Natural killer cell treated with Interleukin-12 subunit alpha and Interleukin-12 subunit beta and Interleukin-15 and Interleukin-18, amount 100 ng/mL, for 72 hours (primary cell): Measurements from ENCODE around the gene SH3BP5. TPM values are rescaled to one million over a fixed set of nuclear protein-coding genes. Genes with fewer than 3 reads are reported as not detected.

ENCODE experiments used
- ATAC-seq, 2 donors: fragments of 150-1000 bp; cut with Tn5 transposase in 1 of 2; sonication (Bioruptor Pico), chemical (Tn5 transposase) in 1 of 2; 2 replicates each; pipeline ENCODE4 v1.10.0; 2021
- DNase-seq: peaks from one replicate; pipeline ENCODE4 v3.0.0; 2022; ENCODE audit warnings: low spot score
- H3K27ac Mint-ChIP-seq, 2 donors: 1 replicate in 1 of 2; 2 replicates in 1 of 2; pipeline ENCODE4 v1.8.0; 2022; ENCODE audit warnings: mixed read lengths in 2 of 2, mild to moderate bottlenecking in 1 of 2, moderate library complexity in 1 of 2
- H3K27me3 Mint-ChIP-seq, 2 donors: 1 replicate in 1 of 2; 2 replicates in 1 of 2; pipeline ENCODE4 v1.8.0; 2022; ENCODE audit warnings: mixed read lengths in 2 of 2
- H3K36me3 Mint-ChIP-seq: one replicate; pipeline ENCODE4 v1.8.0; 2022; ENCODE audit warnings: mixed read lengths
- H3K4me1 Mint-ChIP-seq, 2 donors: 1 replicate in 1 of 2; 2 replicates in 1 of 2; pipeline ENCODE4 v1.8.0; 2022; ENCODE audit warnings: low read depth in 2 of 2, mixed read lengths in 2 of 2, mild to moderate bottlenecking in 1 of 2
- H3K4me3 Mint-ChIP-seq: one replicate; pipeline ENCODE4 v1.8.0; 2022; ENCODE audit warnings: mixed read lengths
- H3K9me3 Mint-ChIP-seq: 2 replicates; pipeline ENCODE4 v1.8.0; 2022; ENCODE audit warnings: mixed read lengths
- total RNA-seq, 2 donors: library from RNA; stranded (reverse); gene quantifications; one replicate each; pipeline ENCODE4 v1.2.3, GENCODE V29; 2022

The SH3BP5 gene
- total RNA-seq, 2 donors from 2014 or later: 58.5 to 165 TPM

- no peaks in the 10 kb centered on the region for H3K9me3 Mint-ChIP-seq
- no peaks in the 10 kb centered on the region for H3K36me3 Mint-ChIP-seq
- peak overlapping the region in 1 of 2 donors; percentile 16 for H3K27ac Mint-ChIP-seq
- peaks cover 7 to 10% of the 10 kb centered on the region in 2 donors for H3K4me1 Mint-ChIP-seq
- DNase-seq (no peak), ATAC-seq (no peak)
- H3K4me3 Mint-ChIP-seq: no peak overlapping the region
- no peaks in the 10 kb centered on the region for H3K27me3 Mint-ChIP-seq
Measured at GRCh38 chr3:15341030-15341726, 8.8 kb upstream of the SH3BP5 start.

GRCh38 chr3:15339786-15340215, 7.4 kb upstream of the SH3BP5 start:
- Mint-ChIP-seq H3K27ac (no peak overlapping the region), H3K4me1 (peaks cover 7 to 13% of the 10 kb centered on the region in 2 donors), H3K9me3 (no peaks in the 10 kb centered on the region), H3K4me3 (no peak overlapping the region), H3K36me3 (no peaks in the 10 kb centered on the region), H3K27me3 (no peaks in the 10 kb centered on the region)
- ATAC-seq (no peak), DNase-seq (no peak)

DNA sequence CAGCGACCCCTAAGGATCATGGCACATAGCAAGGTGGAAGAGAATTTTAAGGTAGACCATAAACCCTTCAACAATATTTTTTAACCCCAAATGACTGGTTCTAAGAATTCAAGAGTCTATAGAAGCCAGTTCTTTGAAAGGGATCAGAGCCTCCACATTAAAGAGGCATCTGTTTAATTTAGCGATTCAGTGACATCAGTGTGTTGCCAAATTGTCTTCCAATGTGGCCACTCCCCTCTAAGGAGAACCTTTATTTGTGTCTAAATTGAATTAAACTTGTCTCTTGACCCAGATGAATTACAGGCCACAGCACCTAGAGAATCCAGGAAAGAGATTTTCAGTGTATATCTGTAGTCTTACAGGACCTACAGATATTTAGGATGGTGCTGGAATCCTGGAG, 6.6 kb upstream of the SH3BP5 start:
- H3K4me3 Mint-ChIP-seq: no peak overlapping the region
- no peaks in the 10 kb centered on the region for H3K9me3 Mint-ChIP-seq

GRCh38 chr3:15337963-15338362, 5.6 kb upstream of the SH3BP5 start:
- Mint-ChIP-seq H3K4me1 (peaks cover 8 to 16% of the 10 kb centered on the region in 2 donors), H3K4me3 (no peak overlapping the region), H3K27ac (no peak overlapping the region), H3K36me3 (no peaks in the 10 kb centered on the region), H3K27me3 (no peaks in the 10 kb centered on the region), H3K9me3 (no peaks in the 10 kb centered on the region)
- DNase-seq: no peak
- ATAC-seq: no peak

More for the DNA sequence above, 6.6 kb upstream of the SH3BP5 start:
- H3K27me3 Mint-ChIP-seq: no peaks in the 10 kb centered on the region
- peaks cover 7 to 13% of the 10 kb centered on the region in 2 donors for H3K4me1 Mint-ChIP-seq
- no peak for ATAC-seq
- no peak overlapping the region for H3K27ac Mint-ChIP-seq
- no peak for DNase-seq
- H3K36me3 Mint-ChIP-seq: no peaks in the 10 kb centered on the region

DNA sequence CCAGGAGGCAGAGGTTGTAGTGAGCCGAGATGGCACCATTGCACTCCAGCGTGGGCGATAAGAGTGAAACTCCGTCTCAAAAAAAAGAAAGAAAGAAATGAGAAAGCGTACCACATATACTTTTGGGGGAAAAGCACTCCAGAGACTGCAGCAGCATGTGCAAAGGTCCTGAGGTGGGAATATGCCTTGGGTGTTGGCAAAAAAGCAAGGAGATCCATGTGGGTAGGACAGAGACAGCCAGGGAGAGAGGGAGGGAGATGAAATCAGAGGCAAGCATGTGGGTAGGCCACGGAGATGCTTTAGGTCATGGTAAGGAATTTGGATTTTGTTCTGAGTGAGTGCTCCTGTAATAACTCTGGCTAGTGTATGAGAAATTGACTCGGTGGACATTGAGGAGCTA, 3.7 kb upstream of the SH3BP5 start:
- peaks cover 19 to 20% of the 10 kb centered on the region in 2 donors for H3K4me1 Mint-ChIP-seq
- no peaks in the 10 kb centered on the region for H3K9me3 Mint-ChIP-seq
- H3K4me3 Mint-ChIP-seq: no peak overlapping the region
- no peaks in the 10 kb centered on the region for H3K36me3 Mint-ChIP-seq
- peak overlapping the region in 1 of 2 donors; percentile 52 for H3K27ac Mint-ChIP-seq
- DNase-seq (no peak), ATAC-seq (no peak)
- no peaks in the 10 kb centered on the region for H3K27me3 Mint-ChIP-seq

DNA sequence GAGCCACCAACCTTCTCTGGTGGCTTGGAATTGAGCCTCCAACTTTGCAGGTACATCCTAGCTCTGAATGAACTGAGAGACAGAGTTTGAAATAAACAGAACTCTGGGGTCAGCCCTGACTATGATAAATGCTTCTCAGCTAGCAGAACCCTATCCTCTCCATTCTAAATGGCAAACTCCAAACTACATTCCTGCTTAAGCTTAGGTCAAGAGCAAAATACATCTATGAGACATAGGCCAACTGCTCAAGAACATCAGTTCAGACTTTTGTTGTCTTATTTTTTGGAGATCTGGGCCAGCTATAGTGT, 1.5 kb upstream of the SH3BP5 start:
- no peak overlapping the region for H3K4me3 Mint-ChIP-seq
- H3K27me3 Mint-ChIP-seq: no peaks in the 10 kb centered on the region
- H3K9me3 Mint-ChIP-seq: no peaks in the 10 kb centered on the region
- peak overlapping the region in 1 of 2 donors; percentile 28 for H3K27ac Mint-ChIP-seq
- H3K36me3 Mint-ChIP-seq: peaks cover 7% of the 10 kb centered on the region
- ATAC-seq (no peak), DNase-seq (no peak)
- H3K4me1 Mint-ChIP-seq: peaks cover 32 to 36% of the 10 kb centered on the region in 2 donors

GRCh38 chr3:15333099-15333955, 941 bp upstream of the SH3BP5 start:
- H3K27me3 Mint-ChIP-seq: no peaks in the 10 kb centered on the region
- H3K4me3 Mint-ChIP-seq: peak overlapping the region; percentile 98
- ATAC-seq (no peak), DNase-seq (no peak)
- H3K4me1 Mint-ChIP-seq: peaks cover 34 to 41% of the 10 kb centered on the region in 2 donors
- peak overlapping the region; percentile 81 to 88 for H3K27ac Mint-ChIP-seq
- H3K9me3 Mint-ChIP-seq: no peaks in the 10 kb centered on the region
- H3K36me3 Mint-ChIP-seq: peaks cover 7% of the 10 kb centered on the region

DNA sequence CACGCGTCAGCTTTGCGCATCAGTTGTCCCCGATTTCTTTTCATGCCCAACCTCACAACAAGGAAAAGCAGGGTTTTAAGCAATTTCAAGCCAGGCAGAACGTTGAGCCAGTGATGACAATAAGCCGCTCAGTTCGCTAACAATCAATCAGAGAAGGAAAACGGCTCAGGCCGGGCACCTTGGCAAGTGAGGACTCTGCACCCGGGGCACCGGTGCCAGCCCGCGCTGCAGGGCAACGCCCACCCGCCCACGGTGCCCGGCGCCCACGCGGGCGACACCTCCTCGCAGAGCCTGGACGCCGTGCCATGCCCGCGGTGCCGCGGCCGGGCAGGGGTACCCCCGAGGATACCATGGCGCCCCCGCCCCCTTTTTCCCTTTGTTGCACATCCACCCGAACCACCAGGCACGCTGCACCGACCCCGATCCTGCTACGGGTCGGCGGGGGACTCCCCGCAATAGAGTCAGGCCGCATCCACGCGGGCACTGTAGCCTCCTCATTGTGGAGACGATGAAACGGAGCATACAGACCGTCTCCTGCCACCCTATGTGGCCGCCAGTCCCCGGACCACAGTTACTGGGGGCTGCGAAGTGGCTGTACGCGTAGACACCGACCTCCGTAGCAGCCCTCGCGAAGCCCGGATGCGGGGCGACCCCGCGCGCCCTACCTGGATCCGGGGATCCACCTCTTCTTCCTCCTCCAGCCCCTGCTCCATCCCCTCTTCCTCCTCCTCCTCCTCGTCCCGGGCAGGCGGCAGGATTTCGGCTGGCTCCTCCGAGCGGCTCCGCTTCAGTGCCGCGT, 581 bp downstream of the SH3BP5 start:
- ATAC-seq: peak; percentile 64 to 69
- H3K4me1 Mint-ChIP-seq: peaks cover 44 to 52% of the 10 kb centered on the region in 2 donors
- H3K36me3 Mint-ChIP-seq: peaks cover 13% of the 10 kb centered on the region
- DNase-seq: peak; percentile 75
- H3K4me3 Mint-ChIP-seq: peak overlapping the region; percentile 98
- H3K27ac Mint-ChIP-seq: peak overlapping the region; percentile 76 to 81
- H3K9me3 Mint-ChIP-seq: no peaks in the 10 kb centered on the region
- no peaks in the 10 kb centered on the region for H3K27me3 Mint-ChIP-seq

DNA sequence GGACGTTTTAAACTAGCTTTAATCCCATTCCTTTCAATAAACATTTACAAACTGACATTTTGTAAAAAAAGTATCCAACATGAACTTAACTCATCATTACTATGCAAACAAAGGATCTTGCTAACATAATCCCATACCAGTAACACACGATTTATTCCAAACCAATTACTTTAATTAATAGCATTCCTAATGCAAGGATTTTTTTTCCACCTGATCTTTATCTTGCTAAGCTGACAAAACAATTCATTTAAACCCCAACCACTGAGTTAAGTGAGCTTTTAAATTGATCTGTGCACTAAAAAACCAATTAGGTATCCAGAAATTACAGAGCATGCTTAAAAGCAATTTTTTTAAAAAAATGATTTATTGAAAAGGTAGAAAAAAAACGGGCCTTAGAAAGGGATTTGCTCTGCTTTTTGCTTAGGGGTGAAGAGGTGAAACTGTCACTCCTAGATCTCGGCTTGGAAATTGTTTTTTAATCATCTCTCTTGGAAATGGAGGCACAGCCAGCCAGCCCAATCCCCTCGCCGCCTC, 1.2 kb downstream of the SH3BP5 start:
- peak overlapping the region; percentile 76 to 81 for H3K27ac Mint-ChIP-seq

DNA sequence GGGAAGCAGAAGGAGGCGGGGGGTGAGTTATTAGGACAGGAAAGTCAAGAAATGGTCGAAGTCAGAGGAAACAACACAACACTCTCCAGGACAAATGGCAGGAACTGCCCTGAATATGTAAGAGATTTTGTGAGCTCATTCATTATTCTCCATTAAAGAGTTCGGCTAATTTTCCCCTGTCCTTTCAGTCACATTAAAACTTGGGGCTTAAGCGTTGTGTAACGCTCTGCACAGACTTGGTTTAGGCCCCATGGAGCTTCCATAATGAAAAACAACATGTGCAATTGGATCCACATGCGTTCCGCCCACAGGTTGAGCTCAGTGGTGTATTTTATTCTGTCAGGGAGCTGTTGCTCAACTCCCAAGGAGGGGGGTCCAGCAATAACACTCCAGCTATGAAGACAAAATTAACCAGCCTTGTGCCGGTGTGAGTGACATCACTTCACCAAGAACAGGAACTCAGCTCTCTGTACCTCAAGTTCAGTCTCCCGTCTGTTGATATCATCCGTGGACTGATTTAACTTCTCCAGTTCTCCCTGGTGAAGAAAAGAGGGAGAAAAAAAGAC, 2.3 kb downstream of the SH3BP5 start:
- Mint-ChIP-seq H3K4me3 (peak overlapping the region; percentile 98), H3K27ac (peak overlapping the region in 1 of 2 donors; percentile 76), H3K36me3 (peaks cover 13% of the 10 kb centered on the region), H3K4me1 (peaks cover 51 to 63% of the 10 kb centered on the region in 2 donors), H3K9me3 (no peaks in the 10 kb centered on the region), H3K27me3 (no peaks in the 10 kb centered on the region)
- ATAC-seq: no peak
- DNase-seq: no peak

More for the DNA sequence above, 1.2 kb downstream of the SH3BP5 start:
- H3K4me1 Mint-ChIP-seq: peaks cover 43 to 53% of the 10 kb centered on the region in 2 donors
- DNase-seq (no peak), ATAC-seq (no peak)
- no peaks in the 10 kb centered on the region for H3K9me3 Mint-ChIP-seq
- H3K27me3 Mint-ChIP-seq: no peaks in the 10 kb centered on the region
- H3K36me3 Mint-ChIP-seq: peaks cover 13% of the 10 kb centered on the region
- H3K4me3 Mint-ChIP-seq: peak overlapping the region; percentile 98

GRCh38 chr3:15329046-15330005, 3.1 kb downstream of the SH3BP5 start:
- H3K4me3 Mint-ChIP-seq: peak overlapping the region; percentile 36
- H3K4me1 Mint-ChIP-seq: peaks cover 53 to 64% of the 10 kb centered on the region in 2 donors
- peaks cover 13% of the 10 kb centered on the region for H3K36me3 Mint-ChIP-seq
- peak overlapping the region in 1 of 2 donors; percentile 76 for H3K27ac Mint-ChIP-seq
- ATAC-seq (no peak), DNase-seq (no peak)
- H3K9me3 Mint-ChIP-seq: no peaks in the 10 kb centered on the region
- no peaks in the 10 kb centered on the region for H3K27me3 Mint-ChIP-seq

DNA sequence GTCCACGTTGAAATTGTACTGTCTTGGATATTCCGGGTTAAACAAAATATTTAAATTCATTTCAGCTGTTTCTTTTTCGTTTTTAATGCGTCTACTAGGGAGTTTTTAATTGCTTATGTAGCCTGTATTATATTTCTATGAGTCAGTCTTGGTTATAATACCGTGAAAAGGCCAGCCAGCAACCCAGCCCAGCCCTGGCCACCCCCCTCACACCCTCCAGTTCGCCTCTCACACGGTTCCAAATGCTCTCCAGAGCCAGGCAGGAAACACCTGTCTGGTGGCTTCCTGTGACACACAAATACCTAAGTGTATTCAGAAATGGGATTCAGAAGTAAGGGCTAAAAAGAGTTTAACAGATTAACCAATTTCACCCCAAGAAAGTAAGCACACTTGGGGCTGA, 4.4 kb downstream of the SH3BP5 start:
- peak overlapping the region; percentile 66 for H3K4me3 Mint-ChIP-seq
- peak overlapping the region; percentile 37 to 70 for H3K27ac Mint-ChIP-seq
- H3K9me3 Mint-ChIP-seq: no peaks in the 10 kb centered on the region
- ATAC-seq (no peak), DNase-seq (no peak)
- no peaks in the 10 kb centered on the region for H3K27me3 Mint-ChIP-seq
- peaks cover 13% of the 10 kb centered on the region for H3K36me3 Mint-ChIP-seq
- H3K4me1 Mint-ChIP-seq: peaks cover 60 to 66% of the 10 kb centered on the region in 2 donors
